Fibroblast of skin of scalp (primary cell): ENCODE measurements around the gene PCDH7.

ENCODE experiments used
- DNase-seq: peaks from one replicate; pipeline ENCODE4 v3.0.0-alpha.2; 2013

PCDH7 gene

GRCh38 chr4:30725562-30725961 lies 5.4 kb downstream of the PCDH7 start:
- no peak for DNase-seq

GRCh38 chr4:30726090-30726675 lies 6.0 kb downstream of the PCDH7 start:
- DNase-seq, result no peak

GRCh38 chr4:30727409-30727808 lies 7.2 kb downstream of the PCDH7 start:
- DNase-seq, result no peak

GRCh38 chr4:30728311-30728710 lies 8.1 kb downstream of the PCDH7 start:
- DNase-seq, result no peak

GRCh38 chr4:30743897-30744296 lies 23.7 kb downstream of the PCDH7 start:
- DNase-seq, result no peak

- no peak for DNase-seq
Observed at GRCh38 chr4:30744386-30744785, 24.2 kb downstream of the PCDH7 start.

GRCh38 chr4:30744957-30745640 lies 24.9 kb downstream of the PCDH7 start:
- DNase-seq, result peak; percentile 51

- no peak for DNase-seq
Observed at GRCh38 chr4:30746735-30747134, 26.6 kb downstream of the PCDH7 start.

GRCh38 chr4:30753316-30753715 lies 33.1 kb downstream of the PCDH7 start:
- no peak for DNase-seq

- DNase-seq, result peak; percentile 21
Observed at GRCh38 chr4:30754021-30754420, 33.9 kb downstream of the PCDH7 start.

GRCh38 chr4:30755346-30755745 lies 35.2 kb downstream of the PCDH7 start:
- peak; percentile 51 for DNase-seq

- no peak for DNase-seq
Observed at GRCh38 chr4:30756553-30756952, 36.4 kb downstream of the PCDH7 start.

- DNase-seq, result peak; percentile 63
Observed at GRCh38 chr4:30757357-30757756, 37.2 kb downstream of the PCDH7 start.

GRCh38 chr4:30760551-30760950 lies 40.4 kb downstream of the PCDH7 start:
- no peak for DNase-seq

GRCh38 chr4:30763321-30763727 lies 43.2 kb downstream of the PCDH7 start:
- peak; percentile 37 for DNase-seq

GRCh38 chr4:30765022-30765421 lies 44.9 kb downstream of the PCDH7 start:
- no peak for DNase-seq

GRCh38 chr4:30767147-30767845 lies 47.1 kb downstream of the PCDH7 start:
- no peak for DNase-seq

GRCh38 chr4:30768277-30768676 lies 48.1 kb downstream of the PCDH7 start:
- DNase-seq, result no peak

- no peak for DNase-seq
Observed at GRCh38 chr4:30769093-30769492, 48.9 kb downstream of the PCDH7 start.

- peak; percentile 15 for DNase-seq
Observed at GRCh38 chr4:30770049-30770549, 49.9 kb downstream of the PCDH7 start.

- DNase-seq, result no peak
Observed at GRCh38 chr4:30770812-30771211, 50.6 kb downstream of the PCDH7 start.

GRCh38 chr4:30776451-30776850 lies 56.3 kb downstream of the PCDH7 start:
- DNase-seq, result no peak

- DNase-seq, result no peak
Observed at GRCh38 chr4:30776921-30777415, 56.8 kb downstream of the PCDH7 start.
